ENCODE results near the gene GSTO2.

The GSTO2 gene

GRCh38 chr10:104307576-104308438, 38.8 kb downstream of the GSTO2 start:
- DNase-seq (ENCODE audit: low read depth in 2 of 2) = no peak

DNA sequence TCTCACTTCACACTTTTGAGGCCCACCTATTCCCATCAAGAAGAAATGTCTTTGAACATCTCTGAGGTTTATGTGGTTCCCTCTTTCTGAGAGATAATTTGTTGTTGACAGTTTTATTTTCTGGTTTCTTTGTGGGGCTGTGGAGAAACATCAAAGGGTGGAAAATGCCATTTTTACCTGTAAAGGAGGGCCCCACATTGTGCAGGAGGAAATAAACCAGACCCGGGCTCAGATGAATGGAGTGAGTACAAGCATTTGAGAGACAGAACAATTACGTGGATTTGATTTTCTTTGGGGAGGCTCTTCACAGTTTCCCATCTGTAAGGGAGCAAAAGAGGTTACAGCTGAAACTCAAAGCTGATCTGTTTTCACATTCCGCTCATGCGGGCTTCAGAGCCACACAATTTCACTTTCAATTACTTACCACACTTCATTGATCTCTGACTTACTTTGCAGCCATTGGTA, 39.5 kb downstream of the GSTO2 start:
- DNase-seq (ENCODE audit: low read depth in 2 of 2) = no peak

- DNase-seq (ENCODE audit: low read depth in 2 of 2) = no peak
Measured at GRCh38 chr10:104309980-104310978, 41.3 kb downstream of the GSTO2 start.

DNA sequence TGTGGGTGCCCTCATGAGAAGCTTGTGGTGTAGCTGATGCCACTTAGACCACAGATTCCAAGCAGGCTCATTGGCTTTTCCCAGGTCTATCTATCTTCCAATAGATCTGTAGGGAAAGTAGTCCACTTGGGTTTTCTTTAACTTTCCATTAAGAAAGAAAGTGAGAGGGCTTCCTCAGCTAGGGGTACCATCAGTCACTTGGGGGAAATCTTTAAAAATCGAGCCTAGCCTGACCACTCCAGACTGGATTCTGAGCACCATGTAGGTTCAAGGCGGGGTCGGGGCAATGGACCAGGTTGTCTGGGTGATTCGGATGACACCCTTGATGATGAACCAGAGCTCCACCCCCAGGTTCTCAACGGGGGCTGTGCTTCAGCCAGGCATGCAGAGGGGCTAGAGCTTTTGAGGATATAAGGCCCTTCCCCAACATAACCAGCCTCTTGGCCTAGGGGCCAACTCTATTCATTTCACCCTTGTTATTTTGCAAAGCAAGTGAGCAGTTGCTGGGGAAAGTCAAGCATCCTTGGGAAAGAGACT, 42.3 kb downstream of the GSTO2 start:
- DNase-seq (ENCODE audit: low read depth in 2 of 2) = no peak

DNA sequence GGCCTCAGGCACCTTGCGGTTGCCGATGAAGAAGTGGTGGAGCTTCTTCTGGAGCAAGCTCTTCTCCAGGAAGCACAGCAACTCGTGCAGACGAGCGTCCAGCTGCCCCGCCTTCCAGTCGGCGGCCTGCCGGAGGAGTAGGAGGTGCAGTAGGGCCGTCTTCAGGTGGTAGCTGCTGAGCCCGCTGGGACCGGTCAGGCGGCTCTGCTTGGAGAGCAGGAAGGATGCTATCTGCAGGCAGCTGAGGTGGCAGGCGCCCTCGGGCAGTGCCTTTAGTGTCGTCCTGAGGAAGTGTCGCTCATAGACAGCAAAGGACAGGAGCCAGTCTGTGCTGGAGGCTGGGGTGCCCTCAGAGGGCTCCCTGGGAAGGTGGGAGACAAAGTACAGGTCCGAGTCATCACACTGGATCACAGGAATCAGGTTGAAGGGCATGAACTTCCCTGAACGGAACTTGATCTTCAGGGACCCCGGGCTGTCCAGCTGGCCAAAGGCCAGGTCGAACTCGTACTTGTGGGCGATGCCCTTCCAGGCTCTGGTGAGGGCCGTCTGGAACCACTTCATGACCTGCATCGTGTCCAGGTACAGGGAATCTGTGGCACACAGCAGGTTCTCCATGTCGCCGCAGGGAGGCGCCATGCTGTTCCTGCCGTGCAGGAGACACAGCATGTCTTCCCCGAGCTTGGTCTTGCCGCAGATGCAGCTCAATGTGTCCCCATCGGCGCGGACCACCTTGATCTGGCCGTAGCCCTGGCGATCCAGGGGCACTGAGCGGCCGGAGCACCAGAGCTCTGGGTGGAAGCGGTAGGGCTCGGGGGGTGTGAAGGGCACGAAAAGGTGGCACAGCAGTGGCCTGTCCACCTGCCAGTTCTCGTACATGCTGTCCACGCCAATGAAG, 45.9 kb downstream of the GSTO2 start:
- no peak for DNase-seq (ENCODE audit: low read depth in 2 of 2)

DNA sequence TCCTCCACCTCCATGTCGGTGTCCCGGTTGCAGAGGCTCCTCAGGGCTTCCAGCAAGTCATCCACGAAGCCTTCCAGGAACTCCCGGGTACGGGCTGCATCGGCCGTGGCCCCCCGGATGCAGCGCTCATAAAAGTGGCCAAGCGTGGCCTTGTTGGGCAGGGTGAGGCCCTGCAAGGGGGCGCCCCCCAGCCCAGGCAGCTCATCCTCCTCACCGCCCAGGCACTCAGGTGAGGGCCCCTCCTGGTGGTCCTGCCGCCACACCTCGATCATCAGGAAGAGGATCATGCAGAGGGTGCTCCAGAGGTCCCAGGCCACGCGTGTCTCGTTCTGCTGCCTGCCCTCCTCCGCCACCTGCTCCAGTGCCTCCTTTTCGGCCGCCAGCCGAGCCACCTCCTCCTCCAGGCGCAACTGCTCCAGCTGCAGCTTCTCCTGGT, 46.5 kb downstream of the GSTO2 start:
- no peak for DNase-seq (ENCODE audit: low read depth in 2 of 2)

DNA sequence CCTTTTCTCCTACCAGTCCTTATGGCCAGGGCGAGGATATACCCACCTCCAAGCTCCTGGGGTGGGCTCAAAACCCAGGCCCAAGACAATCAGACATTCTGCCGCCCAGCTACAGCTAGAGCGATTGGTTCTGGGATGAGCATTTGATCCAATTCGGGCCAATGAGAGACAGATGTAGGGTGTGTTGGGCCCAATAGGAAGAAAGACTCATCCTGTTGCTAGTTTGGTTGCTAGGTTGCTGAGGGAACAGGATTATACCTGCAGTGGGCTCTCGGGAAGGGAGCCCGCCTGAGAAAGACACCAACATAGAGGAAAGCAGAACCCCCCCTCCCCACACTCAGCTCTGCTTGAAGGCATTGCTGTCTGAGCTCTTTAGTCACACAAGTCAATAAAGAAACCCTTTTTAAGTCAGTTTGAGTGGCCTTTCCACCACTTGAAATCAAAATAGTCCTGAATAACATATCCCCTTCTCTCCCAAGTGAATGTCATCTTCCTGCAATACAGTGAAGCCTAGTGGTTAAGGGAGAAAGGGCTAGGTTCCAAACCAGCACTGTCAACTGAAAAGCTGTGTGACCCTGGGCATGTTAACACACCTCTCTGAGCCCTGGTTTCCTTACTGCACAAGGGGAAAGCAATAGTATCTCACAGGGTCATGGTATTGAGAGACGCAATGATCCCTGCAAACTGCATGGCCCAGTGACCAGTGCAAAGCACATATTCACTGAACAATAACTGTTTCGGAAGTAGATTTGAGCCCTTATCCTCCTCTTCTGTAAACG, 47.5 kb downstream of the GSTO2 start:
- DNase-seq (ENCODE audit: low read depth in 2 of 2) = no peak

- no peak for DNase-seq (ENCODE audit: low read depth in 2 of 2)
Measured at GRCh38 chr10:104317269-104317710, 48.3 kb downstream of the GSTO2 start.

GRCh38 chr10:104317726-104318299, 48.8 kb downstream of the GSTO2 start:
- no peak for DNase-seq (ENCODE audit: low read depth in 2 of 2)

DNA sequence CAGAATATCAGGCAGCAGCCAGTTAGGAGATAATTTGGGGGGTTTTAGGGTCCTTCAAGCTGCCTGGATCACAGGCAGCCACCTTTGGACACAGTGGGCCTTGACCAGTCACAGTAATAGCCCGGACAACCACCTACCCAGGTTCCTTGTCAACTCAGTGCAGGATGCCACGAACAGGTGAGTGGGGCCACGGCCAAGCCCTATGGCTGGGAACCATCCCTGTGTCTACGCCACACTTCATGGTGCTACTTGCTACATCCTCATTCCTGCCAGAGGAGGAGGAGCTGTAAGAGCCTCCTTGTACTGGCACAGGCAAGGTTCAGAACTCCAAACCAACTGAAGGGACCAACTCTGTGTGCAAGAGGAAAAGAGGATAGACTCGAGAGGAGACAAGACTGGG, 49.3 kb downstream of the GSTO2 start:
- DNase-seq (ENCODE audit: low read depth in 2 of 2) = no peak

DNA sequence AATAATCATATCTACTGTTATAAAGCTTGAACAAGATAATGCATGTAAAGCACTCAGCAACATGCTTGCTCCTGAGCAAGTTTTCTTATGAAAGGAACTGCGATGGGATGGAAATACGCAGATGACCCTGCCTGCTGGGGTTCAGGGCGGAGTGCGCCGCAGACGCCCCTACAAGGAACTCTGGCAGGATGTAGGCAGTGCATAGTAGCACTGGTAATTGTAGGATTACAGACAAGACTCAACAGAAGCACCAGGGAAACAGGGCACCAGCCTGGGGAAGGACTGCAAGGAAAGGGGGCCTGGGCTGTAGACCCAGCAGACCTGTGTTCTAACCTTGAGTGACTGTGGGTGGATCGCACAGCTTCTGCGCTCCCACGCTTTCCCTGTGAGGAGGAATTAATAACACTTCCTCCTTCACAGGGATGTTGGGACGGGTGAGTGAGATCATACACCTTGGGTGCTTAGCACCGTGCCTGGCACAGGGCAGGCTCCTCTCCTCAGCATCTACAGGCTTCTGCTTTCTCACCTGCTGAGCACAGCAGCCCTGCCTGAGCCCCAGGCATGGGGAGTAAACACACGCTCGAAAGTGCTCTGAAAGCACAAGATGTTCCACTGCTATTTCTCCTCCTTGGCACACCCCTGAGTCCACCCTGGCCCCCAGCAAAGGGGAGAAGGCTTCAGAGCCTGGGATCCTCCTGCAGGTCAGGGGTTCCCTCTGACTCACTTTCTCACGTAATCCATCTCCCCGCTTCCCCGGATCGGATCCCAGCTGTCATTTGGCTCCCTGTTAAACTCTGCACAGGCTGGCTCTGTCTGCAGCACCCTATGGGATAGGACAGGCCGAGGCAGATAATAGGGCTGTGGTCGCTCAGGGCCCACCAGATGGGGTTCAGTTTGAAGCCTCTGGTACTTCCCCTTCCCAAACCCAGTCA, 50.1 kb downstream of the GSTO2 start:
- DNase-seq (ENCODE audit: low read depth in 2 of 2) = no peak

- DNase-seq (ENCODE audit: low read depth in 2 of 2) = no peak
Measured at GRCh38 chr10:104321226-104321625, 52.2 kb downstream of the GSTO2 start.

DNA sequence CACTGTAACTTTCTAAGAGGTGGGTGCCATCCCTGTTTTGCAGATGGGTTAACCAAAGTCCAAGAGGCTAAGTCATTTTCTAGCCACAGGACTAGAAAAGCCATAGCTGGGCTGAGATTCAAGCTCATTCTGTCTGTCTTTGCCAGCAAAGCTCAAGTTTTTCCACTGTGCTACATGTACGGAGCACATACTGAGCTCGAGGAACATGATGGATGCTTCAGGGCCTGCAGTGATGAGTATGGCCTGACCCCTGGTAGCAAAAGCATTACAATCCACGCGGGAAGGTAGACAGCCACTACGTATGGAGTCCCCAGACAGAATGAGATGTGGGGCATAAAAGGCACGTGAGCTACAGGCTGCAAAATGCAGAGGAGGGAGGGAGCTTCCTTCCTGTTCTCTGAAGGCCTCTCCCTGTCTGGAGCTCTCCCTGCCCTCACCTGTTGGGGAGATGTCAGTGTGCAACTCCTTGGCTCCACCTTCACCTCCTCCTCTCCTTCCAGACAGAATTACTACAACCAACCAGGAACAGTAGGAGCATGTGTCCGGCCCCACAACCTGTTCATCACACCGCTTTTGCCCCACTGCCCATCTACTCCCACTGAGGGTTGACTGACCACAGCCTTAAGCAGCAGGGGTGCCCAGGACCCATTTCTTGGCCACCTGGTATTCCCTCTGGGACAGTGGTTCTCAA, 52.9 kb downstream of the GSTO2 start:
- DNase-seq (ENCODE audit: low read depth in 2 of 2) = no peak

- no peak for DNase-seq (ENCODE audit: low read depth in 2 of 2)
Measured at GRCh38 chr10:104322416-104322782, 53.4 kb downstream of the GSTO2 start.

DNA sequence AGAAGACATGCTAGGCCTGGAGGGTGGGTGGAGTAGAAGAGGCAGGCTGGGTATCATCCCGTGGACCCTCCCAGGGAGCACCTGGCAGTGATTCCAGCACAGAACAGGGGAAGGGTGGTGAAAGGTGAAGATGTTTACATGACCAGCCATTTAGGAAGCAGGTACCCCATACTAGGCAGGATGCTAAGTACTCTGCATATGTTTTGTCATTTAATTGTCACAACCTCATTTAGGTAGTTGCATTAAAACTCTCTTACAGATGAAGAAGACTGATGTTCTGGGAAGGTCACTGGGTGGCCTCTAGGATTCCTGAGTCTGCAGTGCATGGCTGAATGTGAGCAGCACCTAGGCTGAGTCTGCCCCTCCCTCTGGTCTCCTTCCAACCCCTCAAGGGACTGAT, 54.1 kb downstream of the GSTO2 start:
- no peak for DNase-seq (ENCODE audit: low read depth in 2 of 2)

GRCh38 chr10:104323760-104324201, 54.8 kb downstream of the GSTO2 start:
- no peak for DNase-seq (ENCODE audit: low read depth in 2 of 2)

DNA sequence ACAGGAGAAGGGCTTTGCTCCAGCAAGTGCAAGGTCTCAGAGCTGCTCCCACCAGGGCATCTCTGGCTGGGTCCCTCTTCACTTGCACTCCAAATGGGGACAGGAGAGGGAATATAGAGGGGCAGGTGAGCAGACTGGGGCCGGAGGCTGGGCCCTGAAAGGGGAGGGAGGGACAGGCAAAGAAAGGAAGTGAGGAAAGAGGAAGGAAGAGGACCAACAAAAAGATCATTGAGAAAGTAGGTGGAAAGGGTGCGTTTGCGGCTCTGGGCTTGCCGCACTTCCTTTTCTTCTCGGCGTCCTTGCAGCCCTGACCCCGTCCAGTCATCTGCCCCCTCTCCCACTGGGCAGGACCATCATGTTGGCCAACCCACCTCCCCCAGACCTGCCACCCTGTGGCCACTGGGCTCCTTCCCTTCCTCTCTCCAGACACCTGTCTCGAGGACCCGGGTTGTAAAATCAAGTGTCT, 55.3 kb downstream of the GSTO2 start:
- DNase-seq (ENCODE audit: low read depth in 2 of 2) = no peak

DNA sequence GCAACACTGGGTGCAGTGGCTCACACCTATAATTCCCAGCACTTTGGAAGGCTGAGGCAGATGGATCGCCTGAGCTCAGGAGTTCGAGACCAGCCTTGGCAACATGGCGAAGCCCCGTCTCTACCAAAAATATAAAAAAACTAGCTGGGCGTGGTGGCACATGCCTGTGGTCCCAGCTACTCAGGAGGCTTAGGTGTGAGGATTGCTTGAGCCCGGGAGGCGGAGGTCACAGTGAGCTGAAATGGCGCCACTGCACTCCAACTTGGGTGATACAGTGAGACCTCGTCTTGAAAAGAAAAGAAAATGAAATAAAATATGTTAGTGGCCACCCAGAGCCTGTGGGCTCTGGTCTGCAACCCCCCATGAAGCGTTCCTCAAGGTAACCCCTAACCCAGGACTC, 55.9 kb downstream of the GSTO2 start:
- no peak for DNase-seq (ENCODE audit: low read depth in 2 of 2)
